ENCODE measurements around the gene EEF2.
"Not testable (repeated sequence)": the region's sequence is repeated elsewhere in the genome, so short reads cannot be mapped to it uniquely, and the experiment has no call there.

EEF2 gene

GRCh38 chr19:3944018-3944721 lies 41.1 kb downstream of the EEF2 start:
- no peak for DNase-seq (ENCODE audit: low read depth)

GRCh38 chr19:3942790-3943409 lies 42.4 kb downstream of the EEF2 start:
- DNase-seq (ENCODE audit: low read depth), result no peak

- not testable (repeated sequence) for DNase-seq (ENCODE audit: low read depth)
These were observed 46.8 kb downstream of the EEF2 start for GRCh38 chr19:3938300-3938950.

GRCh38 chr19:3936506-3937442 lies 48.5 kb downstream of the EEF2 start:
- no peak for DNase-seq (ENCODE audit: low read depth)

- no peak for DNase-seq (ENCODE audit: low read depth)
These were observed 52.1 kb downstream of the EEF2 start, which contains the start of gene NMRK2 for GRCh38 chr19:3932931-3933810. NMRK2 (plus strand) TSS chr19:3933069; CDS start chr19:3933672, 603 bp downstream.

- no peak for DNase-seq (ENCODE audit: low read depth)
These were observed 54.2 kb downstream of the EEF2 start for GRCh38 chr19:3931041-3931440.

All from stimulated activated CD4-positive, alpha-beta T cell treated with anti-CD3 and anti-CD28 coated beads, Interleukin-2, amount 100 ng/mL, for 4 hours (primary cell).